ENCODE measurements around the gene CENPP.

Gene CENPP

GRCh38 chr9:92576175-92576574, 250.4 kb downstream of the CENPP start:
- TF ChIP-seq GATA2 (IDR thresholded peaks at IDR 0.05; ENCODE audit: low read depth, low read length), result no peak
- no peak for TF ChIP-seq GATA3 (IDR thresholded peaks at IDR 0.05; ENCODE audit: low read depth, low read length)

- no peak for TF ChIP-seq GATA2 (IDR thresholded peaks at IDR 0.05; ENCODE audit: low read depth, low read length)
- TF ChIP-seq GATA3 (IDR thresholded peaks at IDR 0.05; ENCODE audit: low read depth, low read length), result no peak
These were observed 264.2 kb downstream of the CENPP start for GRCh38 chr9:92589923-92590322.

- no peak for TF ChIP-seq GATA2 (IDR thresholded peaks at IDR 0.05; ENCODE audit: low read depth, low read length)
- TF ChIP-seq GATA3 (IDR thresholded peaks at IDR 0.05; ENCODE audit: low read depth, low read length), result no peak
These were observed 264.6 kb downstream of the CENPP start for GRCh38 chr9:92590377-92590776.

GRCh38 chr9:92592537-92592936, 266.8 kb downstream of the CENPP start:
- TF ChIP-seq GATA3 (IDR thresholded peaks at IDR 0.05; ENCODE audit: low read depth, low read length), result no peak
- TF ChIP-seq GATA2 (IDR thresholded peaks at IDR 0.05; ENCODE audit: low read depth, low read length), result no peak

GRCh38 chr9:92592946-92593861, 267.5 kb downstream of the CENPP start:
- TF ChIP-seq GATA2 (IDR thresholded peaks at IDR 0.05; ENCODE audit: low read depth, low read length), result no peak
- no peak for TF ChIP-seq GATA3 (IDR thresholded peaks at IDR 0.05; ENCODE audit: low read depth, low read length)

GRCh38 chr9:92595930-92596329, 270.2 kb downstream of the CENPP start:
- no peak for TF ChIP-seq GATA2 (IDR thresholded peaks at IDR 0.05; ENCODE audit: low read depth, low read length)
- TF ChIP-seq GATA3 (IDR thresholded peaks at IDR 0.05; ENCODE audit: low read depth, low read length), result no peak

- TF ChIP-seq GATA2 (IDR thresholded peaks at IDR 0.05; ENCODE audit: low read depth, low read length) (no peak), GATA3 (IDR thresholded peaks at IDR 0.05; ENCODE audit: low read depth, low read length) (no peak)
These were observed 272.6 kb downstream of the CENPP start for GRCh38 chr9:92598382-92598781.

GRCh38 chr9:92599938-92600461, 274.2 kb downstream of the CENPP start:
- TF ChIP-seq GATA2 (IDR thresholded peaks at IDR 0.05; ENCODE audit: low read depth, low read length) (no peak), GATA3 (IDR thresholded peaks at IDR 0.05; ENCODE audit: low read depth, low read length) (no peak)

GRCh38 chr9:92600462-92601261, 274.9 kb downstream of the CENPP start:
- TF ChIP-seq GATA3 (IDR thresholded peaks at IDR 0.05; ENCODE audit: low read depth, low read length), result no peak
- TF ChIP-seq GATA2 (IDR thresholded peaks at IDR 0.05; ENCODE audit: low read depth, low read length), result no peak

GRCh38 chr9:92601451-92601850, 275.7 kb downstream of the CENPP start:
- TF ChIP-seq GATA2 (IDR thresholded peaks at IDR 0.05; ENCODE audit: low read depth, low read length) (no peak), GATA3 (IDR thresholded peaks at IDR 0.05; ENCODE audit: low read depth, low read length) (no peak)

- TF ChIP-seq GATA2 (IDR thresholded peaks at IDR 0.05; ENCODE audit: low read depth, low read length), result no peak
- TF ChIP-seq GATA3 (IDR thresholded peaks at IDR 0.05; ENCODE audit: low read depth, low read length), result no peak
These were observed 276.7 kb downstream of the CENPP start for GRCh38 chr9:92602413-92602812.

GRCh38 chr9:92603100-92603499, 277.3 kb downstream of the CENPP start:
- TF ChIP-seq GATA3 (IDR thresholded peaks at IDR 0.05; ENCODE audit: low read depth, low read length) (no peak), GATA2 (IDR thresholded peaks at IDR 0.05; ENCODE audit: low read depth, low read length) (no peak)

GRCh38 chr9:92603990-92604389, 278.2 kb downstream of the CENPP start:
- no peak for TF ChIP-seq GATA3 (IDR thresholded peaks at IDR 0.05; ENCODE audit: low read depth, low read length)
- TF ChIP-seq GATA2 (IDR thresholded peaks at IDR 0.05; ENCODE audit: low read depth, low read length), result no peak

GRCh38 chr9:92605224-92605623, 279.5 kb downstream of the CENPP start:
- TF ChIP-seq GATA3 (IDR thresholded peaks at IDR 0.05; ENCODE audit: low read depth, low read length) (no peak), GATA2 (IDR thresholded peaks at IDR 0.05; ENCODE audit: low read depth, low read length) (no peak)

All from SH-SY5Y (cell line).